HG02840 (cell line): Measurements from ENCODE around the gene ADGRE2.

Source experiments
- ATAC-seq: cut with Tn5 transposase; IDR thresholded peaks from one replicate; pipeline ENCODE4 v1.9.1; 2021; ENCODE audit warnings: mild to moderate bottlenecking, moderate library complexity, moderate number of reproducible peaks; ENCODE audit not compliant: unreplicated experiment, low FRiP score

The ADGRE2 gene

GRCh38 chr19:14748601-14749000 lies 29.8 kb downstream of the ADGRE2 start:
- ATAC-seq, result no peak

GRCh38 chr19:14746886-14747285 lies 31.5 kb downstream of the ADGRE2 start:
- no peak for ATAC-seq

- no peak for ATAC-seq
These were observed 42.4 kb downstream of the ADGRE2 start for GRCh38 chr19:14735915-14736314.

GRCh38 chr19:14733574-14733973 lies 44.8 kb downstream of the ADGRE2 start:
- ATAC-seq, result no peak

GRCh38 chr19:14732510-14732909 lies 45.9 kb downstream of the ADGRE2 start:
- no peak for ATAC-seq

GRCh38 chr19:14731200-14731599 lies 47.2 kb downstream of the ADGRE2 start:
- no peak for ATAC-seq

GRCh38 chr19:14728595-14728994 lies 49.8 kb downstream of the ADGRE2 start:
- no peak for ATAC-seq

GRCh38 chr19:14722127-14722526 lies 56.2 kb downstream of the ADGRE2 start:
- no peak for ATAC-seq

- no peak for ATAC-seq
These were observed 59.2 kb downstream of the ADGRE2 start for GRCh38 chr19:14719162-14719561.

GRCh38 chr19:14718522-14719116 lies 59.7 kb downstream of the ADGRE2 start:
- ATAC-seq, result no peak

GRCh38 chr19:14715841-14716240 lies 62.5 kb downstream of the ADGRE2 start:
- no peak for ATAC-seq

- ATAC-seq, result no peak
These were observed 73.9 kb downstream of the ADGRE2 start for GRCh38 chr19:14704450-14704849.

- ATAC-seq, result no peak
These were observed 74.5 kb downstream of the ADGRE2 start for GRCh38 chr19:14703833-14704232.

GRCh38 chr19:14700711-14701375 lies 77.5 kb downstream of the ADGRE2 start:
- ATAC-seq, result no peak

GRCh38 chr19:14699641-14700040 lies 78.7 kb downstream of the ADGRE2 start:
- ATAC-seq, result no peak

GRCh38 chr19:14695471-14695870 lies 82.9 kb downstream of the ADGRE2 start:
- no peak for ATAC-seq

- ATAC-seq, result no peak
These were observed 83.6 kb downstream of the ADGRE2 start for GRCh38 chr19:14694641-14695266.

GRCh38 chr19:14689598-14690503 lies 88.5 kb downstream of the ADGRE2 start, which contains the start of gene ZNF333:
ZNF333 (plus strand) TSS chr19:14690048; CDS start chr19:14693492, 3,444 bp downstream.
- peak; percentile 88 for ATAC-seq

GRCh38 chr19:14686411-14686810 lies 91.9 kb downstream of the ADGRE2 start:
- ATAC-seq, result no peak

- no peak for ATAC-seq
These were observed 94.9 kb downstream of the ADGRE2 start for GRCh38 chr19:14683439-14683838.
